NCI-H2107 treated with DMSO at 0.1 percent for 48 hours (cell line): ENCODE measurements around the gene LGALS8.
A peak's percentile ranks its signal among the peaks of the same experiment; 100 is the strongest.

ENCODE experiments used
- DNase-seq: peaks from one replicate; lab custom pipeline; 2025; ENCODE audit not compliant: unreplicated experiment; lab: John Stamatoyannopoulos, UW

The LGALS8 gene

DNA sequence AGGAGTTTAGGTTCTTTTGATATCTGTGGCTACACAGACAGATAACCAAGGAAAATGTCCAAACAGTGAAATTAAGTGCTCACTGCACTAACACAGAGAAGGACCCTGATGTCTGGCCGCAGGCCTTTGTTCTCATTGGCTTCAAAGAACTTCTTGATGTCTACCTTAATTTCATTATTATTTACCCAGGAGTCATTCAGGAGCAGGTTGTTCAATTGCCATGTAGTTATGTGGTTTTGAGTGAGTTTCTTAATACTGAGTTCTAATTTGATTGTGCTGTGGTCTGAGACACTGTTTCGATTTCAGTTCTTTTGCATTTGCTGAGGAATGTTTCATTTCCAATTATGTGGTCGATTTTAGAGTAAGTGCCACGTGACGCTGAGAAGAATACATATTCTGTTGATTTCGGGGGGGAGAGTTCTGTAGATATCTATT lies 15.2 kb upstream of the LGALS8 start:
- DNase-seq, result no peak

- no peak for DNase-seq
Measured at GRCh38 chr1:236509203-236509602, 14.6 kb upstream of the LGALS8 start.

- no peak for DNase-seq
Measured at GRCh38 chr1:236509647-236510401, 14.0 kb upstream of the LGALS8 start.

- no peak for DNase-seq
Measured at GRCh38 chr1:236511735-236512418, 11.9 kb upstream of the LGALS8 start.

- peak; percentile 85 for DNase-seq
Measured at GRCh38 chr1:236514703-236515442, 8.9 kb upstream of the LGALS8 start.

GRCh38 chr1:236515443-236515958 lies 8.3 kb upstream of the LGALS8 start:
- DNase-seq, result peak; percentile 84

GRCh38 chr1:236516929-236517704 lies 6.7 kb upstream of the LGALS8 start:
- DNase-seq, result peak; percentile 74

- DNase-seq, result no peak
Measured at GRCh38 chr1:236518322-236518721, 5.5 kb upstream of the LGALS8 start.

- DNase-seq, result no peak
Measured at GRCh38 chr1:236520445-236521005, 3.3 kb upstream of the LGALS8 start.

- peak; percentile 14 for DNase-seq
Measured at GRCh38 chr1:236522937-236523703, 662 bp upstream of the LGALS8 start.

- peak; percentile 97 for DNase-seq
Measured at GRCh38 chr1:236524142-236524894, 536 bp downstream of the LGALS8 start.

- no peak for DNase-seq
Measured at GRCh38 chr1:236524895-236525184, 1.1 kb downstream of the LGALS8 start.

DNA sequence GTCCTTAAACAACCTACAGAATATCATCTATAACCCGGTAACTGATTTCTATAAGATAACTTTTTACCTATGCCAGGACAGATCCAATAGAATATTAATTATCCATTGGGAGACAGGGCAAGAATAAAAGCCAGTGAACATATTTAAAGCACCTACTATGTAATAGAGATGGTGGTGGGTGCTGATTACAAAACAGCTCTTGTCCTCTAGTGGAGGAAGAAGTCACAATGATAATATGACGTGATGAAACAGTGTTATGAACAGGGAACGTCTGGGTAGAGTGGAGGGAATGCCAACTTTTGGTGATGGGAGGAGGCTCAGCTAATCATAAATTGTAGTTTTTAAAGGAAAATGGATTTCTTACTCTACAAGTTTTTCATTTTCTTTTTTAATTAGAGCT lies 2.3 kb downstream of the LGALS8 start:
- DNase-seq, result no peak

DNA sequence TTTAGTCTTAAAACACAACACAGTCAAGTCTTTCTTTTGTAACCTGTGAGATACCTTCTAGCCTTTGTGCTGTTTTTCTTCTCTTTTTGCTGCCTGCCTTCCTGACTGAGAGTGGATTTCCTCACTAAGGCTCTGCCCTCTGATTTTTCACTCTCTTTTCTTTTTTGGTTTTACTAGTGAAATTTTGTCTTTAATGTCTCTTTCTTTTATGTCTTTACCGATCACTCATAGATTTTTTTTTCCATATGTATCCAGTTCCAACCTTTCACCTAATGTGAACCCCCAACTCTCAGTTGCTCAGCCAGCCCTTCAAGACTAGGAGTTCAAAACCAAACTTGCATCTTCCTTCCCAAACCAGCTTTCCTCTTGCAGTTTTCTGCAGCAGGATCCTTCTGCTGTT lies 6.5 kb downstream of the LGALS8 start:
- no peak for DNase-seq

DNA sequence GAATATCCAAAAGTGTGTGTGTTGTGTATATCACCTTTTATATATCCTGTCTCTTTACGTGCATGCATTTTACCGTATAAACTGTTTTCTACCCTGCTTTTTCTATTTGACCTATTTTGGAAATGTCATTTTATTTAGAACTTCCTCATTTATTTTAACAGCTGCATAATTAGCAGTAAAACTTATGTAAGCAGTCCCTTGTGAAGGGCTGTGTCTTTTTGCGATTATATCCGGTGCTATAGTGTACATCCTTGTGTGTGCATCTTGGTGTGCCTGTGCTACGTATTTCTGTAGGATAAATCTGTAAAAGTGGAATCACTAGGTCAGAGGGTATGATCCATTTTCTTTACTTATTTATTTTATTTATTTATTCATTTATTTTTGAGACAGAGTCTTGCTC lies 7.2 kb downstream of the LGALS8 start:
- no peak for DNase-seq

DNA sequence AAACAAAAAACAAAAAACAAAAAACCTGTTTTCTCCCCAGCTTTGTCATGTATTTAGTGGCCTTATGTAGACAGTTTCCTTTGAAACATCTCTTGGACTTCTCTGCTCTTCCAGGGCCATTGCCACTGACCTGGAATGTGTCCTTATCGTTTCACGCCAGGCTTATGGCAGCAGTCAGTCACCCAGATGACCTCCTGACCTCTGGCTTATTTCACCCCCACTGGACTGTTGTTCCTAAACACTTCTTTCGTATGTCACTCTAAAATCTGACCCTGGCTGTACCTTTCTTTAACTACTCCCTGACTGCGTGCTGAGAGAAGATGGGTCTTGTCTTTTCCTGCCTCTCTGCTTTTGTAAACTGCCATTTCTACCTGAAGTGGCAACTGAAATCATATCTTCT lies 9.1 kb downstream of the LGALS8 start:
- no peak for DNase-seq

- DNase-seq, result no peak
Measured at GRCh38 chr1:236534151-236534651, 10.4 kb downstream of the LGALS8 start.

DNA sequence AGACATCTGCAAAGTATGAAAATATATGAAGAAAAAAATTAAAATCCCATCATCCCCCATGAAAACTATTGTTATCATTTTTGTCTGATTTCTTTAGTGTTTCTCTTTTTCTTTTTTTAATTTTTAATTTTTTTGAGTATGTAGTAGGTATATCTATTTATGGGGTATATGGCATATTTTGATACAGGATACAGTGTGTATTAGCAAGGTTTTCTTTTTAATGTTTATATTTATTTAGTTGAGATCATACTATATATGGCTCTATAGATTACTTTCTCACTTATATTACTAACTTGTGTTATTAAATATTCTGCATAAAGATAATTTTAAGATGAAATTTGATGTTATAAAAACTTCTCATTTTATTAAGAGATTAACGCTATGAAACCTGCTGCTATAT lies 11.4 kb downstream of the LGALS8 start:
- no peak for DNase-seq

DNA sequence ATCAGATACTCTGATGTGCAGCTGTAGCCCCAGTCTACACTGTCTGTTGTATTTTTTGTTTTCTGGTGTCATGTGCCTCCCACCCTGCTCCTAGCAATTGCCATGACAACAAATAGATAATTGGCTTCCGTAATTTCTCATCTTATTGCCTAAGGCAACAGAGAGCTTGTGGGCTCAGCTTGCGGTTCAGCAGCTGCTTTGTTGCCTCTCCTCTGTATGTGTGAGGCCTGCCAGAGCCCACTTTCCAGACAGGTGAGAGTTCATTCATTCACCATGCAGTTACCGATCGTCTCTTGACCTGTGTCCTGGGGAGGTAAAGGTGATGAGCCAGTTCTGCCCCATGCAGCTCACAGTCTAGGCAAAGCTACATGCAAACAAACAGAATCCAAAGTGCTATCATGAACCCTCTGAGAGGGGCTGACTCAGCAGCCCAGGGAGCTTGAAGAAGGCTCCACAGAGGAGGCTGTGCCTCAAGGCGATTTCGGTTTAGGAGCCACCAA lies 11.9 kb downstream of the LGALS8 start:
- DNase-seq, result peak; percentile 32
